Fibroblast of skin of left biceps (primary cell): ENCODE results near the gene PUS1.
A peak's percentile ranks its signal among the peaks of the same experiment; 100 is the strongest.

Source experiments
- DNase-seq, 2 experiments: peaks; one replicate each; pipeline ENCODE4 v3.0.0-alpha.2; 2013; ENCODE audit warnings: low read depth in 2 of 2

PUS1 gene

DNA sequence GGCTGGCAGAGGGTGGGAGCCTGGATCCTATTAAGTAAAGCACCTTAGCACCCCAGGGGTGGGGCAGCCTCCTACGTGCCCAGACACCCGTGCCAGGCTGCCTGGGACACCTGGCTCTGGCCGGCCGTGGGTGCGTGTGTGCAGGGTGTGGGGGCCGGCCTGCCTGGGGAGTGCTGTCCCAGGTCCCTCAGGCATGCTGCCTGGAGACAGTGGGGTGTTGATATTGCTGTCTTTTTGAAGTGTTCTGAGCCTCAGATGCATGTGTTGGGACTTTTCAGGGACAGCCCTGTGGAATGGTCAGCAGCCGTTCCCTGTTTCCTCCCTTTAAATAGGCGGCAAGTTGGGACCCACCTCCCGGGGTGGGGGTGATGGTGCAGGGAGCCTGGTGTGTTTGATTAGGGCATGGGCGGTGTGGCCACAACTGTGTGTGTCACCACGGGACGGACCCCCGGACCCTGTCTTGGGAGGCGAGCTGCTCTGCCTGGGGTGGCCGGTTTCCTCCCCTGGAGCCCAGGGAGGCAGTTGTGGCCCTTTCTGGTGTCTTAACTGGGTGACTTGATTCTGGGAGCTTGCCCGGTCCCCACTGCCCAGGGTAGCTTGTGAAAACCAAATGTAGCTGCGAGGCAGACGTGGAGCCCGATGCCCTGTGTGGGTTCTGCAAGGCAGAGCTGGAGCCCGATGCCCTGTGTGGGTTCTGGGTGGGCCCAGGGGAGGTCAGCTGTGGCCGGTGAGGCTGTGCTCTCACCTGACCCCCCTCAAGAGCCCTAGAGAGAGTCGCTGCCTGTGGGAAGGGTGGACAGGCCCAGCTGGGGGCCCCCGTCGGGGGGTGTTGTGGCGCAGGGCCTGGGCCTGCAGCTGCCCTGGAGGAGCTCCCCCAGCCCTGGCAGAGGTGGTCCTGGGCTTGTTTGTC is 26.5 kb upstream of the PUS1 start:
- no peak for DNase-seq

DNA sequence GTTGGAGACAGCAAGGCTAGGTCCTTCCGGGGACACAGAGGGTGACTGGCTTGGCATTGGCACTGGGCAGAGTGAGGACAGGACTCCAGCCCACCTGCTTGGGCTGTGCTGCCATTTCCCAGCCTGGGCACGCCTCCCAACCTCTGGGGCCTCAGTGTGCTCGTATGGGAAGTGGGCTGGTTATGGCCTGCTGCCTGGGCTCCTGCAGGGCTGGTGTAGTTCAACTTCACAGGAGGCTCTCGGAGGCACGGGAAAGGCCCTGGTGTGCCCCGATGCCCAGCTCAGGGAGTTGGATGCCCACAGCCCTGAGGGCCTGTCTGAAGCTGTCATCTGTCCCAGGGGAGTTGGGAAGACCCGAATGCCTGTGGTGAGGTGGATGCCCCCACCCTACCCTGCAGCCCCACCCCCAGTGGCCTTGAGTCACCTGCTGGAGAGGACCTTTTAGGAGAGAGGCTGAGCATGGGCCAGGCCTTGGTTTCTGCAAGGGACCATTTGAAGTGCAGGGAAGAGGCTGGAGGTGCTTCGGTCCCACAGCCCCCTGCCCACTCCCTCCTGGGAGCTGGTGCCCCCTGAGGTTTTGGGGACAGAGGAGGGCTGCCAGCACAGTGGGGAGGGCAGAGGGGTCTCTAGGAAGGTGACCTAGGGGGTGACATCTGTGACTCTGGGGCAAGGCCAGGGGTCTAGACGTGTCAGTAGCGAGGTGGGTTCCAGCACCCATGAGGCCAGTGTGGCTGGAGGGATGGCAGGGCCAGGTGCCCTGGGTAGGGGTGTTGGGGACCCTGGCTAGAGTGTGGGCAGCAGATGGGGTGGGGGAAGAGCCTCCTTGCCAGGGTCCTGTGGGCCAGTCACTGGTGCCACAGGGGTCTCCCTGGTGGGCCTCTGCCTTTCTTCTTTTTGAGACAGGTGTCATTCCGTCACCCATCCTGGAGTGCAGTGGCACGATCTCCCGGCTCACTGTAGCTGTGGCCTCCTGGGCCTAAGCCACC is 25.5 kb upstream of the PUS1 start:
- no peak for DNase-seq

DNA sequence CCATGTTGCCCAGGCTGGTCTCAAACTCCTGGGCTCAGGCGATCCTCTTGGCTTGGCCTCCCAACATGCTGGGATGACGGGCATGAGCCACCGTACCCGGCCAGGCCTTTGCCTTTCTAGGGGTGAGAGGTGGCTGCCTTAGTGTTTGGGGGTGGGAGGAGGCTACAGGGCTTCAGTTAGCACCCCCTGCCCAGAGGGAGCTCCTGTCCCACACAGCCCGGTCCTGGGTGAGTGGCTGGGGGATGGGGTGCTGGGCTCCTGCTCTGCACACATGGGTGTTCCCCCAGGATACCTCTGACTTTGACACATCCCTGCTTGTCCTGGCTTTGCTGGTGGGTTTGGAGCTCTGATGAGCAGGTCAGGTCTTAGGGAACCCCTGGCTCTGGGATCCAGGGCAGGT is 24.7 kb upstream of the PUS1 start:
- no peak for DNase-seq

DNA sequence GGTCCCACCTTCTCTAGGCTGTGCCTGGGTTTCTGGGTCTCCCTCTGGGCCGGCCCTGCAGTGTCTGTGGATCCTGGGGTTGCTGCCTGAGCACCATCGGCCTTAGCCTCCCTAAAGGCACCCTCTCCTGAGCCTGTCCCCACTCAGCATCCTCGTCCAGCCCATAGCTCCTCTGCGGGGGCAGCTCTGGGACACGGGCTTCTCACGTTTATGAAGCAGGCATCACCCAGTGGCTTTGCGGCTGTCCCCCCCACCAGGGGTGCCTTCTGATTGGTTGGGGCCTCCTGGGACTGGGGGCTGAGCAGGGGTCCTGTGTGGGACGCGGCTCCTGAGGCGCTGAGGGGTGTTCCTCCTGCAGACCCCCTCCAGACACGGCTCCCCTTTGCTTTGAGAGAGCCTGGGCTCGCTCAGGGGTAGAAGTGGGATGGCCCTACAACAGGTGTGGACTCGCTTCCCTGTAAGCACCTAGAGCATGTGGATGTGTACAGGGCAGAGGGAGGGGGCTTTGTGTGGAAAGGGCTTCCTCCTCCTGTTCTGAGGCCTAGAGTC is 23.9 kb upstream of the PUS1 start:
- no peak for DNase-seq

DNA sequence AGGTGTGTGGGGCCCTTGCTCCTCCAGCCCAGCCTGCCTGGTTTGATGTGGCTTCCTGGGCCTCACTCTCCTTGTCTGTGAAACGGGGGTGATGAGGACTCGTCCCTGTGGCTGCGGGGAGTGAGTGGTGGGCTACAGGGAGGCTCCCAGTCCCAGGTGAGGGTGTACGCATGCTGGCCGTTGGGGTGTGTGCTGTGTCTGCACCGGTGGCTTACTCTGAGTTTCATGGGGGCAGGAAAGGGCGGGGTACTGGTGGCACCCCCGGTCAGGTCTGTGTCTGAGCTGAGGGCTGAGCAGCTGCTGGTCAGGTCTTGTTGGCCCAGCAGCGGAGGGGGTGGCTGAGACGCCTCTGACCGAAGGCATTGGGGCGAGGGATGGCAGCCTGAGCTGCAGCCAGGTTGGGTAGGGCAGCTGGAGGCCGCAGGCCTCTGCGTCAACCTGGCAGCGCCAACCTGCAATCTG is 23.4 kb upstream of the PUS1 start:
- no peak for DNase-seq

DNA sequence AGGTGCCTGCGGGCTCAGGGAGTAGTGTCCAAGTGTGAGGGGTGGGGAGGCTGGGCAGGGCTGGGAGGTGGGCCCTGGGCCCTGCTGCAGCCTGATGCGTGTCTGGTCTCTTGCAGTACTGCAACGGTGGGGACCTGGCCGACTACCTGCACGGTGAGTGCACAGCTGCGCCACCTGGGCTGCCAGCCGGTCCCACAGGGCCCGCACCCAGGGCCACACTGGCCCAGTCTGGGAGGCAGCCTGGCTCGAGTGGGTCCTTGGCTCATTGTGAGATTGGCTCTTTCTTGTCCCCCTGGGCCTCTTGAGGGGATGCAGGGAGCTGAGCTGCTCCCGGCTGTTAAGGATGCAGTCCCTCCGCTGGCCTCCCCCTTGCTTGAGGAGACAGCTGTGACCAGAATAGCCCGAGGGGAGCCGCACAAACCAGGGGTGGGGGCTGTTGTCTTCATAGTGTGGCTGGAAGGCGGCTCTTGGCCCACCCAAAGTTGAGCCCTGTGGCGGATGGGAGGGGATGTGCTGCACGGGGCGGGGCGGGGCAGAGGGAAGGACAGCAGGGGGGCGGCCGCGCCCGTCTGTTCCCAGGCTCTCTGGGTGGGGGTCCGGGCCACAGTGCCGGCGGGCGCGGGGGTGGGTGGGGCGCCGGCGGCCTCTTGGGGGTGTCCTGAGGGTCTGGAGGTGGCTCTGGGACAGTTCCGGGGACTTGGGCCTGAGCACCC is 21.5 kb upstream of the PUS1 start:
- DNase-seq = no peak

DNA sequence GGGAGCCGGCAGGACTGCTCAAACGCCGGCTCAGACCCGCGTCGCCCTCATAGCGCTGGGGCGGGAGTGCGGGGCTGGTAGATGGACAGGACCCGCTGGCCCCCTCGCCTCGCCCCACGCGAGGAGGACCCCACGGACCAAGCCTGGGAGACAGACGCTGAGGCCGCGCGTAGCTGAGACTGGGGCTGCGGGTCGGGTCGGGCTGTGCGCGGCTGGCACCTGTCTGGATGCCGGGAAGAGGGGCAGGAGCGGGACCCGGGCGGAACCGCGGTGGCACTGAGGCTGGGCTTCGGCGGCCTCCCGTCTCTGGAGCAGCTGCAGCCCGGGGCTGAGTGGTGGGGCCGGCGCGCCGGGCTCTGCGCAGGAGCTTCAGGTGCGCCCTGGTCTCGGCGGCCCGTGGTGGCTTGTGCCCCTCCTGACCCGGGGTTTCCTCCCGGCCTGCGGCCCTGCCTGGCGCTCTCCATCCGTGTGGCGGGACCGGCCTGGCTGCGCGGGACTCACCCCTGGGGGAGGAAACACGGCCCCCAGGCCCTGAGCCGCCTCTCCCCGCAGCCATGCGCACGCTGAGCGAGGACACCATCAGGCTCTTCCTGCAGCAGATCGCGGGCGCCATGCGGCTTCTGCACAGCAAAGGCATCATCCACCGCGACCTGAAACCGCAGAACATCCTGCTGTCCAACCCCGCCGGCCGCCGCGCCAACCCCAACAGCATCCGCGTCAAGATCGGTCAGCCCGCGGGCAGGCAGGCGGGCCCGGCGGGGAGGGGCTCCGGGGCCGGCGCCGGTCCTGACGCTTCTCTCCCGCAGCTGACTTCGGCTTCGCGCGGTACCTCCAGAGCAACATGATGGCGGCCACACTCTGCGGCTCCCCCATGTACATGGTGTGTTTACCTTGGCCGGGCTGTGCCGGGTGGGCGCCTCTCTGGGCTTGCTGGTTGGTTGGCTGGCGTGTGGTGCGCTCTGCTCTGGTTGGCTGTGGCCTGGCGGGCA is 20.7 kb upstream of the PUS1 start:
- DNase-seq = no peak

DNA sequence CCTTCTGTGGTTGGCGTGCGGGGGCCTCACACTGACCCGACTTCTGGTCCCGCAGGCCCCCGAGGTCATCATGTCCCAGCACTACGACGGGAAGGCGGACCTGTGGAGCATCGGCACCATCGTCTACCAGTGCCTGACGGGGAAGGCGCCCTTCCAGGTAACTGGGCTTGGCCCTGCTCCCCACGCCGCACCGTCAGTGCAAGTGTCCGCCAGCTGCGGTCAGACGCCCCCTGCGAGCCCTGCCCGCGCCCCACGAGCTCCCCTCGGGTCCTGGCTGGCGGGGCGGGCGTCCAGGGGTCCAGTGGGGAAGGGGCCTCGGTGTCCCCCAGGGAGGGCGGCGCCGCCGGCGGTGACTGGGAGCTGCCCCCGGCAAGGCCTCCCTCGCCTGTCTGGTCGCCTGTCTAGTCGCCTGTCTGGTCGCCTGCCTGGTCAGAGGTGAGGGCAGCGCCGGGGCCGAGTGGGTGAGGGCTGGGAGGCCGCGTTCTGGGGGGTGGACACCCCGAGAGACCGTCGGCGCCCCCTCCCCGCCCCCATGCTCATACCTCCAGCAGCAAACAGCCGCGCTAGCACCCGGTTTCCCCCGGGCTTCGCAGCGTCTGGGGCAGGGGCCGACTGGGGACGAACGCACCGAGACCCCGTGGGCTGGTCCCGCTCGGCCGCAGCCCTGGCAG is 19.9 kb upstream of the PUS1 start:
- DNase-seq = no peak

DNA sequence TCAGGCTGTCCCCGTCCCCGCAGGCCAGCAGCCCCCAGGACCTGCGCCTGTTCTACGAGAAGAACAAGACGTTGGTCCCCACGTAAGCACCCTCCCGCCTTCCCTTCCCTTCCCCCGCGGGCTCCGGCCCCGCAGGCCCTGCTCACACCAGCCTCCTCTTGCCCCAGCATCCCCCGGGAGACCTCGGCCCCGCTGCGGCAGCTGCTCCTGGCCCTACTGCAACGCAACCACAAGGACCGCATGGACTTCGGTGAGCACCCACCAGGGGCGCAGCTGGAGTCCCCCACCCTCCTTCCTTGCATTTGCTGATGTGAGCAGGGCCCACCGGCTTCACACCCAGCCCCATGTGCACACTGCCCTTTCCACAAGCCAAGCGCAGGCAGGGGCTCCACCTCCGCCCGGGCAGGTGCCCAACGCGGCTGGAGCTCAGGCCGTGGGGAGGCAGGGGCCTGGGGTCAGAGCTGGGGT is 19.3 kb upstream of the PUS1 start:
- DNase-seq = no peak

DNA sequence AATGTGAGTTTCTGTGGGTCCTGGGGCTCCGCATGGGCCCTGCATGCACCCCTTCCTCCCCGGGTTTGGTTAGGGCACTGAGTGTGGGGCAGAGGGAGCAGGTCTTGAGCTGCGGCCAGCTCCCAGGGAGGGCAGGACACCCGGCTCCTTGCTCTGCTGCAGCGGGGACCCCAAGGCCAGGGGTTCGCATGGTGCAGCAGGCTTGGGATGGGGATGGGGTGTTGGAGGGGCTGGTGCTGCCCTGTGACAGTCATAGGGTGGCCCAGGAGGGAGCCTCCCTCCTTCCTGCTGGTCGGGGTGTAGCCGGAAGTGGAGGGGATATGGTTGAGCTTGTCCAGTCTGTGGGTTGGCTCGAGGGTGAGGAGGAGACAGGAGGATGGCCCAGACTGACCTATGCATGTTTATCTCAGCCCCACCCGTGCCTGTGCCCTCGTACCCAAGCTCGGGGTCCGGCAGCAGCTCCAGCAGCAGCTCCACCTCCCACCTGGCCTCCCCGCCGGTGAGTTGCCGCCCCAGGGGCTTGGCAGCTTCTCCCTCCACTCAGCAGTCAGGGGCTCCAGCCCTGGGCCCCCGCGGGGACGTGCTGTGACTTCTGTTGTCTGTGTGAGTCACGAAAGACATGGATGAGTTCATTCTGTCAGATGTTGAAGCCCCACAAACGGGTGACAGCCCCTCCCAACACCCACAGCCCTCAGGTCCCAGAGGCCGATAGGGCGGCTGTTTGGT is 18.6 kb upstream of the PUS1 start:
- no peak for DNase-seq

DNA sequence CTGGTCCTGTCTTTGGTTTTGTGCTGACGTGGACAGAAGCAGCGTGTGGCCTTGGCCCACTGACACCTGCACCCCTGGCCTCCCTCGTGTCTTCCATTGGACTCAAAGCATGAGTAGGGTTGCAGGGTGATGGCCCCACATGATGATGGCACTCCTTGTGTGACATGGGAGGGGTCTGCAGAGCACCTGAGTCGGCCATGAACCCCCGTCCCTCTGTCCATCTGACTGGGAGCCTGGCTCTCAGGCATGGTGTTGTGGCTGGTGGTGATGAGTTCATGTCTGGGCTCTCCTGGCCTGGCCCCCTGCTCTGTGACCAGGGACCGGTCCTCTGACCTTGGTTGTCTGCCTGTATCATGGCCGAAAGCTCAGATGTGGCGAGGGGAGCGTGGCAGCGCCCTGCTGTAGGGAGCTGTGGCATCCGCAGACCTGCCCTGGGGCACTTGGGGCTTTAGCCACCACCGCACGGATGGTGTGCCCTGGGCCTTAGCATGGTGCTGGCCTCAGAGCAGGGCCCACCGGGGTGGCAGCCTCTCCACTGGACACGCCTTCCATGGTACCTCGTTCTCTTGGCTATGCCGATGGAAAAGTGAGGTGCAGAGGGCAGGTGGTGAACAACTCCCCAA is 17.9 kb upstream of the PUS1 start:
- no peak for DNase-seq

DNA sequence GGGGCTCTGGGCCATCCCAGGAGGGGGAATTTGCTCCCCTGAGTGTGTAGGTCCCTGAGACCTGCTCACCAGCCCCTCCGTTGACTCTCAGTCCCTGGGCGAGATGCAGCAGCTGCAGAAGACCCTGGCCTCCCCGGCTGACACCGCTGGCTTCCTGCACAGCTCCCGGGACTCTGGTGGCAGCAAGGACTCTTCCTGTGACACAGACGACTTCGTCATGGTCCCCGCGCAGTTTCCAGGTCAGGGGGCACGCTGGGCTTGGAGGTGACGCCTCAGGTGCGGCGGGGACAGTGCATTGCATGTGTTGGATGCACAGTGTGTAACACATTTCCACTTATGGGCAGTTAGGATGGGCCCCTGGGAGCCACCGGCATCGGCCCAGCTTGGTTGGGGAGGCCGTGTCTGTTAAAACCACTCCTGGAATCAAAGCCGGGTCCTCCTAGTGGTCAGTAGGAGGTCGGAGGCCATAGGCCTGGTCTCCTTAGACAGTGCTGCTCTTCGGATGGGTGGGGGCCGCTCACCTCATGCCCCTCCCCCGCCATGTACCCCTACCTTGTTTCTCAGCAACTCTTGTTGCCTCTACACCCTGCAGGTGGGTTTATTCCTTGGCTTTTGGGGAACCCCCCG is 17.1 kb upstream of the PUS1 start:
- no peak for DNase-seq

DNA sequence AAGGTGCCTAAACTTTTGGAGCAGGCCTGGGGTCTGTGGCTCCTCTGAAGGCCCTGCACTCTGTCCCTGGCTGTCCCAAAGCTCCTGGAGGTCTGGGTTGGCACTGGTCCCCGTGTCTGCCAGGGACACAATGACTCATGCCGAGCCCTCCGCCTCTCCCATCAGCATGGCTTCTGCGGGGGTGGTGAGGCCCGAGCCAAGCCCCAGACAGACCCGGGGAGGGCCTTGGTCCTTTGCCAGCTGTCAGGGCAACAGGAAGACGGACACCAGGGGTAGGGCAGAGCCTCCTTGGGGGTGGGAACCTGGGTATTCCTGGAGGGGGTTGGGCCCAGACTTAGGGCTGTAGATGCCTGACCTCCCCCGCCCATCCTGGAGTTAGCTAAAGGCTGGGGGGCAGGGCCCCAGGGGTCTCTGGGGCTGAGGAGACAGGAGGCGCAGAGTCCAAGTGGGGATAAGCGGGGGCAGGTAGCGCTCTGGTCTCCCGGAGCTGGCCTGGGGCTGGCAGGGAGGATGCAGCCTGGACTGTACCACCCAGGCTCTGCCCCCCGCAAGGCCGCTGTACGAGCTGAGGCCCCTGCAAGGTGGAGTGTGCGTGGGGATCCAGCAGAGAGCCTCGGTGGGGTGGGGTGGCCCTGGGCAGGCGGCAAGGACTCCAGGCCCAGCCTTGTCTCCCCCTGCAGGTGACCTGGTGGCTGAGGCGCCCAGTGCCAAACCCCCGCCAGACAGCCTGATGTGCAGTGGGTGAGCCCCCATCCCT is 16.4 kb upstream of the PUS1 start:
- DNase-seq = peak in 1 of 2 experiments; percentile 26

DNA sequence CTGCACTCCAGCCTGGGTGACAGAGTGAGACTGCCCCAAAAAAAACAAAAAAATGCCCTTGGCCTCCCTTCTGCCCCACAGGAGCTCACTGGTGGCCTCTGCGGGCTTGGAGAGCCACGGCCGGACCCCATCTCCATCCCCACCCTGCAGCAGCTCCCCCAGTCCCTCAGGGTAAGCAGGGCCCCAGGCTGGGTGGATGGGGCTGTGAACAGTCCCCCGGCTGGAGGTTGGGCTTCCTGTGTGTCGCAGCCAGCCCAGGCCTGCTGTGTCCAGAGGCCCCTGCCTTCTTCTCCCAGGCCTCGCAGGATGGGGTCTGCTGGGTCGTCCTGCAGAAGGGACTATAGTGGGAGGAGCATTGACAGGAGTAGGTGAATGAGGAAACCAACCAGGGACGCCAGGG is 15.4 kb upstream of the PUS1 start:
- DNase-seq = no peak

DNA sequence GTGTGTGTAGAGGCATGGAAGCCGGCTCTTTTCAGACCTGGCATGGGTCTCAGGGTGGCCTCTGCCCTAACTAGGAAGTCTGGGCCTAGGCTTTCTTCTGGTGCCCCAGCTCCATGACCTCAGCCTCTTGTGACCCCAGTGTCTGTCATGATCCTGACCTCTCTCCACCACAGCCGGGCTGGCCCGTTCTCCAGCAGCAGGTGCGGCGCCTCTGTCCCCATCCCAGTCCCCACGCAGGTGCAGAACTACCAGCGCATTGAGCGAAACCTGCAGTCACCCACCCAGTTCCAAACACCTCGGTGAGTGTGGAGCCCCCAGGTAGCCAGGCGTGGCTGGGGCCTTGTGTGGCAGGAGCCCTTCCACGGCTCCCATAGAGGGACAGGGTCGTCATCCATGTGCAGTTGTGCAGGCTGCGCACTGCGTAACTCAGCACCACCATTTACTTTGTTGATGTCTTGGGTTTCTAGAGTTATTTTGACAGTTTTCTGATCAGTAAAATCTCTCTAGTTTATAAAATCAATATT is 14.8 kb upstream of the PUS1 start:
- DNase-seq = no peak

DNA sequence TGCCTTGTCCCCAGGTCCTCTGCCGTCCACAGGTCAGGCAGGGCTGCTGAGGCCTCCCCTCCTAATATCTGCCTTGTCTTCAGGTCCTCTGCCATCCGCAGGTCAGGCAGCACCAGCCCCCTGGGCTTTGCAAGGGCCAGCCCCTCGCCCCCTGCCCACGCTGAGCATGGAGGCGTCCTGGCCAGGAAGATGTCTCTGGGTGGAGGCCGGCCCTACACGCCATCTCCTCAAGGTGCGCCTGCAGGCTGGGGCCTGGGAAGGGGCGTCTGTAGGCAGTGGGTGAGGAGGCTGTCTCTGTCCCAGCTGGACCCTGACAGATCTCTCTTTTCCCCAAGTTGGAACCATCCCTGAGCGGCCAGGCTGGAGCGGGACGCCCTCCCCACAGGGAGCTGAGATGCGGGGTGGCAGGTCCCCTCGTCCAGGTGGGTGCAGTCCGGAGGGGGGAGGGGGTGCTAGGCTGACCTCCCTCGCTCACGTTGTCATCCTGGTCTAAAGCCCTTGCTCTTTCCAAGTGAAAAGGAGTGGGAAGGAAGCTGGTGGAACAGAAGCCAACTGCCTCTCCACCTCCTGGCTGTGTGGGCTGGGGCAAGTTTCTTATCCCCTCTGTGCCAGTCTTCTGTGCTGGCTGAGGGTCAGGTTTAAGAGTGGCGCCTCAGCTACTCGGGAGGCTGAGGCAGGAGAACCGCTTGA is 13.9 kb upstream of the PUS1 start:
- DNase-seq = no peak
